HepG2 (cell line): ENCODE data around the gene ADCY1. TPM values are rescaled to one million over a fixed set of nuclear protein-coding genes. Genes with fewer than 3 reads are reported as not detected.

Experiments
- ATAC-seq: fragments of 200-7000 bp; cut with Tn5 transposase; 3 replicates; pipeline ENCODE4 v1.9.1; 2020; ENCODE audit warnings: mild to moderate bottlenecking, moderate library complexity
- BruUV-seq: library from RNA; stranded (reverse); fragments of 400-500 nt; replicated peaks from 2 replicates; lab custom pipeline; 2021; lab: Mats Ljungman, UMichigan
- CTCF ChIA-PET: fragments of 300-600 bp; formaldehyde crosslinking; extraction: SDS; loops from one replicate; lab custom pipeline; 2021; ENCODE audit warnings: low total read pairs, inconsistent platforms, low intra/inter-chr PET ratio; lab: Yijun Ruan, JAX
- POLR2A ChIA-PET: fragments of 350-600 bp; sonication (Branson Sonifier 250); formaldehyde crosslinking; loops from one replicate; lab custom pipeline; 2020; ENCODE audit warnings: antibody characterized with exemption, inconsistent platforms; lab: Yijun Ruan, JAX
- DNase-seq: peaks from one replicate; pipeline ENCODE4 v3.0.0-alpha.2; 2015; ENCODE audit warnings: low spot score
- FAIRE-seq: peaks from 3 replicates; lab custom pipeline; 2011; peaks lifted over from hg19 to GRCh38; lab: Jason Lieb, UNC
- H2AFZ ChIP-seq: one replicate; pipeline ENCODE4 v1.6.1; 2011; ENCODE audit warnings: low read length, inconsistent platforms
- H3K27ac ChIP-seq: fragments of 300-600 bp; 3 replicates; pipeline ENCODE4 v1.8.0; 2011; ENCODE audit warnings: mixed run types, mild to moderate bottlenecking, mixed read lengths, low read length, inconsistent platforms; ENCODE audit not compliant: insufficient read depth; ENCODE audit errors: extremely low read length
- H3K27me3 ChIP-seq, 2 experiments: fragments of 200-600 bp in 1 of 2; 2 replicates in 1 of 2; 3 replicates in 1 of 2; pipeline versions ENCODE4 v1.6.0 to v1.8.0; 2011; ENCODE audit warnings: low read length in 2 of 2, mild to moderate bottlenecking in 2 of 2, moderate library complexity in 2 of 2, inconsistent platforms in 1 of 2; ENCODE audit not compliant: insufficient read depth in 2 of 2, control insufficient read depth in 1 of 2
- H3K36me3 ChIP-seq, 2 experiments: fragments of 200-600 bp in 1 of 2; replicated peaks in 1 of 2; 2 replicates in 1 of 2; 3 replicates in 1 of 2; pipeline versions ENCODE4 v1.5.1 to v1.8.0; 2011; ENCODE audit warnings: low read length in 2 of 2, inconsistent platforms in 1 of 2; ENCODE audit not compliant: insufficient read depth in 2 of 2, control insufficient read depth in 1 of 2
- H3K4me1 ChIP-seq: 2 replicates; pipeline ENCODE4 v1.5.1; 2012; ENCODE audit warnings: low read length, inconsistent platforms; ENCODE audit not compliant: insufficient read depth
- H3K4me2 ChIP-seq: 2 replicates; pipeline ENCODE4 v1.6.0; 2011; ENCODE audit warnings: low read depth, low read length, inconsistent platforms
- H3K4me3 ChIP-seq, 3 experiments: fragments of 200-600 bp in 1 of 3; sonication (generic), shearing (Covaris generic) in 1 of 3; replicated peaks in 1 of 3; 2 replicates each; pipeline ENCODE4 v1.5.1; 2011 to 2016; ENCODE audit warnings: low read length in 3 of 3, inconsistent platforms in 2 of 3, low read depth in 2 of 3, mild to moderate bottlenecking in 2 of 3, control low read depth in 1 of 3, mixed read lengths in 1 of 3; ENCODE audit not compliant: insufficient read depth in 1 of 3
- H3K79me2 ChIP-seq: one replicate; pipeline ENCODE4 v1.6.1; 2011; ENCODE audit warnings: low read length, inconsistent platforms; ENCODE audit not compliant: insufficient read depth
- H3K9ac ChIP-seq: 2 replicates; pipeline ENCODE4 v1.6.0; 2011; ENCODE audit warnings: mild to moderate bottlenecking, low read depth, low read length, inconsistent platforms; ENCODE audit not compliant: insufficient read depth
- H3K9me3 ChIP-seq: 2 replicates; pipeline ENCODE4 v1.5.1; 2012; ENCODE audit warnings: mild to moderate bottlenecking, low read length
- H4K20me1 ChIP-seq: 2 replicates; pipeline ENCODE4 v1.6.0; 2011; ENCODE audit warnings: inconsistent platforms, mild to moderate bottlenecking, low read length, moderate library complexity; ENCODE audit not compliant: insufficient read depth
- AGO1 ChIP-seq: fragments of 200-400 bp; formaldehyde crosslinking; IDR thresholded peaks from 2 replicates; pipeline ENCODE4 v1.6.1; 2017; ENCODE audit warnings: mild to moderate bottlenecking, low read depth, low read length, moderate library complexity; ENCODE audit not compliant: poor library complexity, severe bottlenecking
- AHR ChIP-seq: IDR thresholded peaks from 2 replicates; pipeline ENCODE4 v1.6.1; 2018; ENCODE audit warnings: missing genetic modification reagents, missing compliant biosample characterization
- RBAK ChIP-seq: sonication (generic); formaldehyde crosslinking; IDR thresholded peaks from 2 replicates; pipeline ENCODE4 v1.5.1; 2020; ENCODE audit warnings: mild to moderate bottlenecking, missing genetic modification reagents
- RXRA ChIP-seq: sonication (generic); formaldehyde crosslinking; IDR thresholded peaks from 2 replicates; pipeline ENCODE4 v1.5.1; 2020; ENCODE audit warnings: missing genetic modification reagents
- WGBS: methylation state at CpG from one replicate; pipeline ENCODE4 v1.1.6; 2017; ENCODE audit warnings: low lambda C conversion rate; 5-methylcytosine and 5-hydroxymethylcytosine counted together
- in situ Hi-C: cut with HindIII; loops from 2 replicates; pipeline ENCODE4 v1.10.0; 2017; ENCODE audit warnings: low pct_unique_long_range_greater_than_20kb; ENCODE audit not compliant: extremely low pct_ligation_motif_present
- intact Hi-C: fragments of 100-400 bp; cut with micrococcal nuclease; formaldehyde crosslinking; loops from one replicate; pipeline ENCODE4 v1.10.0; 2022; ENCODE audit not compliant: unreplicated experiment
- polyA plus RNA-seq, 8 experiments: library from polyadenylated mRNA; depleted of rRNA in 3 of 8; stranded (reverse) in 7 of 8; unstranded in 1 of 8; fragments of >200 nt; fragmentation: Illumina TruSeq in 4 of 8; extraction: Trizol in 4 of 8; gene quantifications; 2 replicates each; pipeline versions ENCODE4 v1.2.1 to v1.2.3, GENCODE V29; 2011 to 2016; ENCODE audit warnings: low read depth in 4 of 8, missing spikeins in 1 of 8, mixed read lengths in 1 of 8; ENCODE audit not compliant: insufficient read depth in 1 of 8
- total RNA-seq, 5 experiments: library from RNA; depleted of rRNA; stranded (reverse); fragments of >200 nt; fragmentation: Illumina TruSeq; extraction: Trizol; gene quantifications; 2 replicates each; pipeline ENCODE4 v1.2.3, GENCODE V29; 2016; ENCODE audit warnings: low read depth in 1 of 5
- TF ChIP-seq, protein P1 (sequence below): sonication (generic); formaldehyde crosslinking; IDR thresholded peaks from 2 replicates; pipeline ENCODE4 v1.8.1; 2022; ENCODE audit warnings: low read depth, mild to moderate bottlenecking, missing genetic modification reagents
- TF ChIP-seq, protein P2 (sequence below): sonication (generic); formaldehyde crosslinking; IDR thresholded peaks from 2 replicates; pipeline ENCODE4 v1.4.0; 2020; ENCODE audit warnings: mild to moderate bottlenecking, missing genetic modification reagents, borderline replicate concordance
- TF ChIP-seq, protein P3 (sequence below): fragments of 450-650 bp; IDR thresholded peaks from 2 replicates; pipeline ENCODE4 v1.6.1; 2017
- TF ChIP-seq, protein P4 (sequence below): sonication (generic); formaldehyde crosslinking; IDR thresholded peaks from 2 replicates; pipeline ENCODE4 v1.5.0; 2020; ENCODE audit warnings: missing genetic modification reagents
- TF ChIP-seq, protein P5 (sequence below): IDR thresholded peaks from 2 replicates; pipeline ENCODE4 v1.6.1; 2012; ENCODE audit warnings: low read length, improper control_type of control experiment

The ADCY1 gene
- total and polyA plus RNA-seq, 2 of the 13 experiments (the other 11 are each of a cell fraction or from before 2014, with no cell fraction given): 0.80 to 1.2 TPM

DNA sequence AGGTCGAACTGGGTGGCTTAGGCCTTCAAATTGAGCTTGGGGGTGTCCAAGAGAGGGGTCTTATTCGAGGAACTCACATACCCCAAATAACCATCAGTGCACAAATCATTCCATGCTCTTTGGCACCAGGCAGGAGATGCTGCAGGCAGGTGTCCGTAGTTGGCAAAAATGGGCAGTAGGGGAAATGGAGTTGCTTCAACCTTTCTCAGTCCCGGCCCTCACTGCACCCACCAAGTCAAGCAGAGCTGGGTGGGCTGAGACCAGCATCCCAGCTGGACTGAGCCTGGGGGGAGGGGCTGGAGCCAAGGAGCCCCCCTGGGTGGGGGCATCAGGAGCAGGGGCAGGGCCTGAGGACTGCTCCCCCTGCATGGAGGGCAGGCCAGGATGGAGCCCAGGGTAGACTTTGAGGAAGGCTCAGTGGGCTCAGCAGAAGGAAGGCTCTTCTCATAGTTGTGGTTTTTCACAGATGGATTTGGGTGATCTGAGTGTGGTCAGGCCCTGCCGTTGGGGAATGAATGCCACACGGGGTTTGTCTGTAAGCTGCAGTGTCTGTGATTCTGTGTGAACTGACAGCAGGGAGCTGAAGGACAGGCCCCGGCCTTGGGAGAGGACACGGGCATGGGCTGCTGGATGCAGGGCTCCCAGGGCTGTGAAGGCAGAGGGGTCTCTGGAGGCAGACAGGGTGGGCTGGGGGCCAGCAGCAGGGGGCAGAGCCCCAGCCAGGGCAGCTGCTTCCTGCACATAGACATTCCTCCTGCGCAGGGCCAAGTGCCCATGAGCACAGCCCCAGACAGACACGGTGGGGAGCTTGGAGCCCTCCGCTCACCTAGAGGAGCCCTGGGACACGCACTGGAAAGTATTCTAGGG, 144.5 kb downstream of the ADCY1 start:
- no peaks in the 10 kb centered on the region for H4K20me1 ChIP-seq
- H2AFZ ChIP-seq: no peak overlapping the region
- 39% methylated on average over 5 of the region's 12 CpGs for WGBS
- in situ Hi-C loops: no loop called here
- ATAC-seq (peak; percentile 31), DNase-seq (no peak), FAIRE-seq (no peak)
- CTCF ChIA-PET: no interaction called here
- no peak overlapping the region for H3K4me3 ChIP-seq
- H3K4me1 ChIP-seq: no peaks in the 10 kb centered on the region
- H3K36me3 ChIP-seq: no peaks in the 10 kb centered on the region
- H3K27ac ChIP-seq: no peak overlapping the region
- peaks cover 3 to 5% of the 10 kb centered on the region in 2 experiments; a peak in 2 of 5 replicates for H3K27me3 ChIP-seq
- intact Hi-C loops: no loop called here
- H3K9me3 ChIP-seq: no peaks in the 10 kb centered on the region
- H3K79me2 ChIP-seq: no peaks in the 10 kb centered on the region
- no TSS peak for BruUV-seq
- H3K4me2 ChIP-seq: no peak overlapping the region
- no peak overlapping the region for H3K9ac ChIP-seq
- POLR2A ChIA-PET: no interaction called here
- no peak for TF ChIP-seq AGO1
- TF ChIP-seq, protein P1, sequence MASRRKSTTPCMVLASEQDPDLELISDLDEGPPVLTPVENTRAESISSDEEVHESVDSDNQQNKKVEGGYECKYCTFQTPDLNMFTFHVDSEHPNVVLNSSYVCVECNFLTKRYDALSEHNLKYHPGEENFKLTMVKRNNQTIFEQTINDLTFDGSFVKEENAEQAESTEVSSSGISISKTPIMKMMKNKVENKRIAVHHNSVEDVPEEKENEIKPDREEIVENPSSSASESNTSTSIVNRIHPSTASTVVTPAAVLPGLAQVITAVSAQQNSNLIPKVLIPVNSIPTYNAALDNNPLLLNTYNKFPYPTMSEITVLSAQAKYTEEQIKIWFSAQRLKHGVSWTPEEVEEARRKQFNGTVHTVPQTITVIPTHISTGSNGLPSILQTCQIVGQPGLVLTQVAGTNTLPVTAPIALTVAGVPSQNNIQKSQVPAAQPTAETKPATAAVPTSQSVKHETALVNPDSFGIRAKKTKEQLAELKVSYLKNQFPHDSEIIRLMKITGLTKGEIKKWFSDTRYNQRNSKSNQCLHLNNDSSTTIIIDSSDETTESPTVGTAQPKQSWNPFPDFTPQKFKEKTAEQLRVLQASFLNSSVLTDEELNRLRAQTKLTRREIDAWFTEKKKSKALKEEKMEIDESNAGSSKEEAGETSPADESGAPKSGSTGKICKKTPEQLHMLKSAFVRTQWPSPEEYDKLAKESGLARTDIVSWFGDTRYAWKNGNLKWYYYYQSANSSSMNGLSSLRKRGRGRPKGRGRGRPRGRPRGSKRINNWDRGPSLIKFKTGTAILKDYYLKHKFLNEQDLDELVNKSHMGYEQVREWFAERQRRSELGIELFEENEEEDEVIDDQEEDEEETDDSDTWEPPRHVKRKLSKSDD: no peak
- TF ChIP-seq, protein P2, sequence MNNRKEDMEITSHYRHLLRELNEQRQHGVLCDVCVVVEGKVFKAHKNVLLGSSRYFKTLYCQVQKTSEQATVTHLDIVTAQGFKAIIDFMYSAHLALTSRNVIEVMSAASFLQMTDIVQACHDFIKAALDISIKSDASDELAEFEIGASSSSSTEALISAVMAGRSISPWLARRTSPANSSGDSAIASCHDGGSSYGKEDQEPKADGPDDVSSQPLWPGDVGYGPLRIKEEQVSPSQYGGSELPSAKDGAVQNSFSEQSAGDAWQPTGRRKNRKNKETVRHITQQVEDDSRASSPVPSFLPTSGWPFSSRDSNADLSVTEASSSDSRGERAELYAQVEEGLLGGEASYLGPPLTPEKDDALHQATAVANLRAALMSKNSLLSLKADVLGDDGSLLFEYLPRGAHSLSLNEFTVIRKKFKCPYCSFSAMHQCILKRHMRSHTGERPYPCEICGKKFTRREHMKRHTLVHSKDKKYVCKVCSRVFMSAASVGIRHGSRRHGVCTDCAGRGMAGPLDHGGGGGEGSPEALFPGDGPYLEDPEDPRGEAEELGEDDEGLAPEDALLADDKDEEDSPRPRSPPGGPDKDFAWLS (CRISPR knock-in tag): no peak
- TF ChIP-seq, protein P3, sequence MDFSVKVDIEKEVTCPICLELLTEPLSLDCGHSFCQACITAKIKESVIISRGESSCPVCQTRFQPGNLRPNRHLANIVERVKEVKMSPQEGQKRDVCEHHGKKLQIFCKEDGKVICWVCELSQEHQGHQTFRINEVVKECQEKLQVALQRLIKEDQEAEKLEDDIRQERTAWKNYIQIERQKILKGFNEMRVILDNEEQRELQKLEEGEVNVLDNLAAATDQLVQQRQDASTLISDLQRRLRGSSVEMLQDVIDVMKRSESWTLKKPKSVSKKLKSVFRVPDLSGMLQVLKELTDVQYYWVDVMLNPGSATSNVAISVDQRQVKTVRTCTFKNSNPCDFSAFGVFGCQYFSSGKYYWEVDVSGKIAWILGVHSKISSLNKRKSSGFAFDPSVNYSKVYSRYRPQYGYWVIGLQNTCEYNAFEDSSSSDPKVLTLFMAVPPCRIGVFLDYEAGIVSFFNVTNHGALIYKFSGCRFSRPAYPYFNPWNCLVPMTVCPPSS: no peak
- TF ChIP-seq, protein P4, sequence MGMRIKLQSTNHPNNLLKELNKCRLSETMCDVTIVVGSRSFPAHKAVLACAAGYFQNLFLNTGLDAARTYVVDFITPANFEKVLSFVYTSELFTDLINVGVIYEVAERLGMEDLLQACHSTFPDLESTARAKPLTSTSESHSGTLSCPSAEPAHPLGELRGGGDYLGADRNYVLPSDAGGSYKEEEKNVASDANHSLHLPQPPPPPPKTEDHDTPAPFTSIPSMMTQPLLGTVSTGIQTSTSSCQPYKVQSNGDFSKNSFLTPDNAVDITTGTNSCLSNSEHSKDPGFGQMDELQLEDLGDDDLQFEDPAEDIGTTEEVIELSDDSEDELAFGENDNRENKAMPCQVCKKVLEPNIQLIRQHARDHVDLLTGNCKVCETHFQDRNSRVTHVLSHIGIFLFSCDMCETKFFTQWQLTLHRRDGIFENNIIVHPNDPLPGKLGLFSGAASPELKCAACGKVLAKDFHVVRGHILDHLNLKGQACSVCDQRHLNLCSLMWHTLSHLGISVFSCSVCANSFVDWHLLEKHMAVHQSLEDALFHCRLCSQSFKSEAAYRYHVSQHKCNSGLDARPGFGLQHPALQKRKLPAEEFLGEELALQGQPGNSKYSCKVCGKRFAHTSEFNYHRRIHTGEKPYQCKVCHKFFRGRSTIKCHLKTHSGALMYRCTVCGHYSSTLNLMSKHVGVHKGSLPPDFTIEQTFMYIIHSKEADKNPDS (CRISPR knock-in tag): no peak
- TF ChIP-seq, protein P5, sequence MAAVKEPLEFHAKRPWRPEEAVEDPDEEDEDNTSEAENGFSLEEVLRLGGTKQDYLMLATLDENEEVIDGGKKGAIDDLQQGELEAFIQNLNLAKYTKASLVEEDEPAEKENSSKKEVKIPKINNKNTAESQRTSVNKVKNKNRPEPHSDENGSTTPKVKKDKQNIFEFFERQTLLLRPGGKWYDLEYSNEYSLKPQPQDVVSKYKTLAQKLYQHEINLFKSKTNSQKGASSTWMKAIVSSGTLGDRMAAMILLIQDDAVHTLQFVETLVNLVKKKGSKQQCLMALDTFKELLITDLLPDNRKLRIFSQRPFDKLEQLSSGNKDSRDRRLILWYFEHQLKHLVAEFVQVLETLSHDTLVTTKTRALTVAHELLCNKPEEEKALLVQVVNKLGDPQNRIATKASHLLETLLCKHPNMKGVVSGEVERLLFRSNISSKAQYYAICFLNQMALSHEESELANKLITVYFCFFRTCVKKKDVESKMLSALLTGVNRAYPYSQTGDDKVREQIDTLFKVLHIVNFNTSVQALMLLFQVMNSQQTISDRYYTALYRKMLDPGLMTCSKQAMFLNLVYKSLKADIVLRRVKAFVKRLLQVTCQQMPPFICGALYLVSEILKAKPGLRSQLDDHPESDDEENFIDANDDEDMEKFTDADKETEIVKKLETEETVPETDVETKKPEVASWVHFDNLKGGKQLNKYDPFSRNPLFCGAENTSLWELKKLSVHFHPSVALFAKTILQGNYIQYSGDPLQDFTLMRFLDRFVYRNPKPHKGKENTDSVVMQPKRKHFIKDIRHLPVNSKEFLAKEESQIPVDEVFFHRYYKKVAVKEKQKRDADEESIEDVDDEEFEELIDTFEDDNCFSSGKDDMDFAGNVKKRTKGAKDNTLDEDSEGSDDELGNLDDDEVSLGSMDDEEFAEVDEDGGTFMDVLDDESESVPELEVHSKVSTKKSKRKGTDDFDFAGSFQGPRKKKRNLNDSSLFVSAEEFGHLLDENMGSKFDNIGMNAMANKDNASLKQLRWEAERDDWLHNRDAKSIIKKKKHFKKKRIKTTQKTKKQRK: no peak
- TF ChIP-seq RBAK (CRISPR knock-in tag): no peak
- no peak for TF ChIP-seq AHR (CRISPR knock-in tag)
- no peak for TF ChIP-seq RXRA
